ENCODE results near the gene NFAM1. TPM values are rescaled to one million over a fixed set of nuclear protein-coding genes. Genes with fewer than 3 reads are reported as not detected.
A peak's percentile ranks its signal among the peaks of the same experiment; 100 is the strongest.

NFAM1 gene
- total RNA-seq, 1 donor from 2014 or later: 0.91 TPM

- Mint-ChIP-seq H3K27me3 (ENCODE audit: unreplicated experiment) (peaks cover 17% of the 10 kb centered on the region), H3K9me3 (ENCODE audit: unreplicated experiment) (peaks cover 25% of the 10 kb centered on the region), H3K27ac (ENCODE audit: unreplicated experiment) (peak overlapping the region; percentile 93), H3K4me3 (ENCODE audit: unreplicated experiment) (peak overlapping the region; percentile 25), H3K36me3 (ENCODE audit: unreplicated experiment) (no peaks in the 10 kb centered on the region), H3K4me1 (ENCODE audit: low read depth, unreplicated experiment) (peaks cover 54% of the 10 kb centered on the region)
- peak; percentile 92 for DNase-seq
- TF ChIP-seq CTCF (IDR thresholded peaks at IDR 0.05; ENCODE audit: partially characterized antibody, unreplicated experiment): no peak
Observed at GRCh38 chr22:42376711-42377554, 55.3 kb downstream of the NFAM1 start.

- TF ChIP-seq CTCF (IDR thresholded peaks at IDR 0.05; ENCODE audit: partially characterized antibody, unreplicated experiment): no peak
- DNase-seq: no peak
- Mint-ChIP-seq H3K36me3 (ENCODE audit: unreplicated experiment) (no peaks in the 10 kb centered on the region), H3K4me1 (ENCODE audit: low read depth, unreplicated experiment) (peaks cover 60% of the 10 kb centered on the region), H3K27me3 (ENCODE audit: unreplicated experiment) (peaks cover 21% of the 10 kb centered on the region), H3K4me3 (ENCODE audit: unreplicated experiment) (no peak overlapping the region), H3K9me3 (ENCODE audit: unreplicated experiment) (peaks cover 28% of the 10 kb centered on the region), H3K27ac (ENCODE audit: unreplicated experiment) (peak overlapping the region; percentile 93)
Observed at GRCh38 chr22:42375982-42376381, 56.2 kb downstream of the NFAM1 start.

DNA sequence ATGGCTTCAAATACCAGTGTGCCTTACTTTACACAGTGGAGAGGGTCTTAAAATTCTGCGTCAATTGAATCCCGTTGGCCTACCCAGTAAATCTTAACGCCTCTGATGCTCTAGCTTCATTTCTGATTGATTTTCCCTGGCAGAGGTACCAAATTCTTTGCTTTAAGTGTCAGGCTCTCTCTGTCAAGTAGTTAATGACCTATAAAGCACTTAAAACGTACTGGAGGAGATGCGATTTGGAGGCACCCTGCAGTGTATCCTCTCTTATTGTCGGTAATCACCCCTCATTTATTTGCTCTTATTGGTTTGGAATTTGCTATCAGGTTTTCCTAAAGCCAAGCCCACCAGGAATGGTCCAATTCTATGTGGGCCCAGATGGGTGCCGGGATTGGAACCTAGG, 59.2 kb downstream of the NFAM1 start:
- Mint-ChIP-seq H3K4me3 (ENCODE audit: unreplicated experiment) (no peak overlapping the region), H3K27ac (ENCODE audit: unreplicated experiment) (no peak overlapping the region), H3K27me3 (ENCODE audit: unreplicated experiment) (peaks cover 23% of the 10 kb centered on the region), H3K9me3 (ENCODE audit: unreplicated experiment) (peaks cover 27% of the 10 kb centered on the region), H3K36me3 (ENCODE audit: unreplicated experiment) (no peaks in the 10 kb centered on the region), H3K4me1 (ENCODE audit: low read depth, unreplicated experiment) (peaks cover 47% of the 10 kb centered on the region)
- no peak for DNase-seq
- TF ChIP-seq CTCF (IDR thresholded peaks at IDR 0.05; ENCODE audit: partially characterized antibody, unreplicated experiment): no peak

GRCh38 chr22:42371501-42371900, 60.7 kb downstream of the NFAM1 start:
- Mint-ChIP-seq H3K27ac (ENCODE audit: unreplicated experiment) (peak overlapping the region; percentile 82), H3K4me1 (ENCODE audit: low read depth, unreplicated experiment) (peaks cover 40% of the 10 kb centered on the region), H3K9me3 (ENCODE audit: unreplicated experiment) (peaks cover 24% of the 10 kb centered on the region), H3K4me3 (ENCODE audit: unreplicated experiment) (peak overlapping the region; percentile 80), H3K27me3 (ENCODE audit: unreplicated experiment) (peaks cover 30% of the 10 kb centered on the region), H3K36me3 (ENCODE audit: unreplicated experiment) (no peaks in the 10 kb centered on the region)
- TF ChIP-seq CTCF (IDR thresholded peaks at IDR 0.05; ENCODE audit: partially characterized antibody, unreplicated experiment): no peak
- no peak for DNase-seq

DNA sequence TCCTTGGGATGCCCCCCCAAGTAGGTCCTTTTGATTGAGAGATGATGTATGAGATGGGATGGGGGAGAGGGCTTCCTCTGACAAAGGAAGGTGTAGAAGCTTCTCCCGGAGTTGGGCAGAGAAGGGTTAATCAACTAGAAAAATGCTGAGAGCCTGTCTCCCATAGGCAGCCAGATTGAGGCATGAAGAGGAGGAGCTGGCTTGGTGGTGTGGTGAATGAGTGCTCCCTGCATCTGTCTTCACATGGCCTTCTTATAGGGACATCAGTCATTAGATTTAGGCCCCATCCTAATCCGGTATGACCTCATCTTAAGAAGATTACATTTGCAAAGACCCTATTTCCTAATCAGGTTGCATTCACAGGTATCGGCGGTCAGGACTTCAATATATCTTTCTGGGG, 61.1 kb downstream of the NFAM1 start:
- no peaks in the 10 kb centered on the region for H3K36me3 Mint-ChIP-seq (ENCODE audit: unreplicated experiment)
- peaks cover 23% of the 10 kb centered on the region for H3K9me3 Mint-ChIP-seq (ENCODE audit: unreplicated experiment)
- H3K4me1 Mint-ChIP-seq (ENCODE audit: low read depth, unreplicated experiment): peaks cover 40% of the 10 kb centered on the region
- H3K27ac Mint-ChIP-seq (ENCODE audit: unreplicated experiment): peak overlapping the region; percentile 82
- peaks cover 26% of the 10 kb centered on the region for H3K27me3 Mint-ChIP-seq (ENCODE audit: unreplicated experiment)
- H3K4me3 Mint-ChIP-seq (ENCODE audit: unreplicated experiment): peak overlapping the region; percentile 80
- DNase-seq: no peak
- no peak for TF ChIP-seq CTCF (IDR thresholded peaks at IDR 0.05; ENCODE audit: partially characterized antibody, unreplicated experiment)
